Astrocyte (in vitro differentiated cells and primary cell): Measurements from ENCODE around the gene HES2.

Experiments used
- EZH2 ChIP-seq: IDR thresholded peaks from 2 replicates; pipeline ENCODE4 v1.6.1; 2012; ENCODE audit warnings: mild to moderate bottlenecking, low read length, inconsistent platforms; ENCODE audit not compliant: insufficient read depth
- TF ChIP-seq, protein P1 (sequence below): IDR thresholded peaks from 2 replicates; pipeline ENCODE4 v1.5.1; 2011; ENCODE audit warnings: low read depth, mild to moderate bottlenecking, inconsistent platforms, low read length, moderate library complexity; ENCODE audit not compliant: insufficient read depth

DNA sequence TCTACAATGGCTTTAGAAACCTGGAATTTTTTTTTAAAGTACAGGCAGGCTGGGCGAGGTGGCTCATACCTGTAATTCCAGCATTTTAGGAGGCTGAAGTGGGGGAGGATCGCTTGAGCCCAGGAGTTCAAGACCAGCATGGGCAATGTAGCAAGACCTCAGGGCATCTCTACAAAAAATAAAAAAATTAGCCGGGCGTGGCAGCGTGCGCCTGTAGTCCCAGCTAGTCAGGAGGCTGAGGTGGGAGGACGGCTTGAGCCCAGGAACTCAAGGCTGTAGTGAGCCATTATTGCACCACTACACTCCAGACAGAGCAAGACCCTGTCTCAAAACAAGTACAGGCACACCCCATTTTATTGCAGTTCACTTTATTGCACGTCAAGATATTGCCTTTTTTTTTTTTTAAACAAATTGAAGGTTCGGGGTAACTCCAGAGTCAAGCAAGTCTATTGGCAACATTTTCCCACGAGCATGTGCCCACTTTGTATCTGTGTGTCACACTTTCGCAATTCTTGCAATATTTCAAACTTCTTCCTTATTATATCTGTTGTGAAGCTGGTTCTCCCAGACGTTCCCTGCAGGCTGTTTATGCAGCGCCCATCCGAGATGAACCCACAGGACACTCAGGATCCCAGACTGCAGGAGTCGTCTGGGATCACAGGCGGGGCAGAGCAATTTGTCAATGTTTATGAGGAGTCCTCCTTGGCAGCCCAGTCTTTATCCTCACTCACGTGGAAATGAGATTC lies 4.7 kb downstream of the HES2 start:
- no peak for TF ChIP-seq EZH2
- TF ChIP-seq, protein P1, sequence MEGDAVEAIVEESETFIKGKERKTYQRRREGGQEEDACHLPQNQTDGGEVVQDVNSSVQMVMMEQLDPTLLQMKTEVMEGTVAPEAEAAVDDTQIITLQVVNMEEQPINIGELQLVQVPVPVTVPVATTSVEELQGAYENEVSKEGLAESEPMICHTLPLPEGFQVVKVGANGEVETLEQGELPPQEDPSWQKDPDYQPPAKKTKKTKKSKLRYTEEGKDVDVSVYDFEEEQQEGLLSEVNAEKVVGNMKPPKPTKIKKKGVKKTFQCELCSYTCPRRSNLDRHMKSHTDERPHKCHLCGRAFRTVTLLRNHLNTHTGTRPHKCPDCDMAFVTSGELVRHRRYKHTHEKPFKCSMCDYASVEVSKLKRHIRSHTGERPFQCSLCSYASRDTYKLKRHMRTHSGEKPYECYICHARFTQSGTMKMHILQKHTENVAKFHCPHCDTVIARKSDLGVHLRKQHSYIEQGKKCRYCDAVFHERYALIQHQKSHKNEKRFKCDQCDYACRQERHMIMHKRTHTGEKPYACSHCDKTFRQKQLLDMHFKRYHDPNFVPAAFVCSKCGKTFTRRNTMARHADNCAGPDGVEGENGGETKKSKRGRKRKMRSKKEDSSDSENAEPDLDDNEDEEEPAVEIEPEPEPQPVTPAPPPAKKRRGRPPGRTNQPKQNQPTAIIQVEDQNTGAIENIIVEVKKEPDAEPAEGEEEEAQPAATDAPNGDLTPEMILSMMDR = no peak
